KOPT-K1 (cell line): ENCODE data around the gene USP7.

Experiments
- H3K27ac ChIP-seq: fragments of 200-600 bp; sonication (generic); 2 replicates; pipeline ENCODE4 v1.5.1; 2016; ENCODE audit warnings: antibody characterized with exemption, mild to moderate bottlenecking, low read depth, low read length; ENCODE audit not compliant: poor library complexity, severe bottlenecking
- H3K36me3 ChIP-seq: fragments of 200-600 bp; sonication (generic); 2 replicates; pipeline ENCODE4 v1.5.1; 2017; ENCODE audit warnings: antibody characterized with exemption, mild to moderate bottlenecking, low read length, moderate library complexity; ENCODE audit not compliant: insufficient read depth
- H3K9me3 ChIP-seq: fragments of 200-600 bp; sonication (generic); 2 replicates; pipeline ENCODE4 v1.5.1; 2017; ENCODE audit warnings: antibody characterized with exemption, low read length, mild to moderate bottlenecking; ENCODE audit not compliant: insufficient read depth, poor library complexity, severe bottlenecking

USP7 gene

GRCh38 chr16:8912793-8913192 lies 50.9 kb downstream of the USP7 start:
- H3K9me3 ChIP-seq = no peaks in the 10 kb centered on the region
- peak overlapping the region; percentile 72 for H3K27ac ChIP-seq
- peaks cover 93% of the 10 kb centered on the region for H3K36me3 ChIP-seq

GRCh38 chr16:8910811-8911210 lies 52.9 kb downstream of the USP7 start:
- Histone ChIP-seq H3K9me3 (no peaks in the 10 kb centered on the region), H3K36me3 (peaks cover 93% of the 10 kb centered on the region), H3K27ac (peak overlapping the region; percentile 72)

GRCh38 chr16:8908810-8909468 lies 54.8 kb downstream of the USP7 start:
- H3K9me3 ChIP-seq = no peaks in the 10 kb centered on the region
- H3K36me3 ChIP-seq = peaks cover 91% of the 10 kb centered on the region
- peak overlapping the region; percentile 26 for H3K27ac ChIP-seq

GRCh38 chr16:8907096-8907495 lies 56.6 kb downstream of the USP7 start:
- Histone ChIP-seq H3K27ac (no peak overlapping the region), H3K9me3 (no peaks in the 10 kb centered on the region), H3K36me3 (peaks cover 98% of the 10 kb centered on the region)

- Histone ChIP-seq H3K9me3 (no peaks in the 10 kb centered on the region), H3K36me3 (peaks cover 98% of the 10 kb centered on the region), H3K27ac (peak overlapping the region; percentile 3)
Measured at GRCh38 chr16:8905795-8906591, 57.7 kb downstream of the USP7 start.

- H3K27ac ChIP-seq = peak overlapping the region; percentile 3
- no peaks in the 10 kb centered on the region for H3K9me3 ChIP-seq
- H3K36me3 ChIP-seq = peaks cover 98% of the 10 kb centered on the region
Measured at GRCh38 chr16:8905168-8905762, 58.4 kb downstream of the USP7 start.

GRCh38 chr16:8904018-8904430 lies 59.7 kb downstream of the USP7 start:
- peaks cover 98% of the 10 kb centered on the region for H3K36me3 ChIP-seq
- H3K27ac ChIP-seq = no peak overlapping the region
- no peaks in the 10 kb centered on the region for H3K9me3 ChIP-seq

- Histone ChIP-seq H3K36me3 (peaks cover 98% of the 10 kb centered on the region), H3K9me3 (no peaks in the 10 kb centered on the region), H3K27ac (no peak overlapping the region)
Measured at GRCh38 chr16:8903004-8903403, 60.7 kb downstream of the USP7 start.

- Histone ChIP-seq H3K27ac (no peak overlapping the region), H3K9me3 (no peaks in the 10 kb centered on the region), H3K36me3 (peaks cover 98% of the 10 kb centered on the region)
Measured at GRCh38 chr16:8901320-8901861, 62.3 kb downstream of the USP7 start.

GRCh38 chr16:8900343-8900742 lies 63.4 kb downstream of the USP7 start:
- Histone ChIP-seq H3K27ac (no peak overlapping the region), H3K36me3 (peaks cover 98% of the 10 kb centered on the region), H3K9me3 (no peaks in the 10 kb centered on the region)

GRCh38 chr16:8899709-8900317 lies 63.9 kb downstream of the USP7 start:
- Histone ChIP-seq H3K27ac (no peak overlapping the region), H3K36me3 (peaks cover 98% of the 10 kb centered on the region), H3K9me3 (no peaks in the 10 kb centered on the region)

GRCh38 chr16:8898660-8899318 lies 64.9 kb downstream of the USP7 start:
- H3K36me3 ChIP-seq = peaks cover 100% of the 10 kb centered on the region
- no peaks in the 10 kb centered on the region for H3K9me3 ChIP-seq
- H3K27ac ChIP-seq = no peak overlapping the region

GRCh38 chr16:8894736-8895334 lies 68.9 kb downstream of the USP7 start:
- peaks cover 100% of the 10 kb centered on the region for H3K36me3 ChIP-seq
- H3K27ac ChIP-seq = no peak overlapping the region
- H3K9me3 ChIP-seq = no peaks in the 10 kb centered on the region

- H3K27ac ChIP-seq = no peak overlapping the region
- H3K36me3 ChIP-seq = peaks cover 100% of the 10 kb centered on the region
- no peaks in the 10 kb centered on the region for H3K9me3 ChIP-seq
Measured at GRCh38 chr16:8893976-8894690, 69.6 kb downstream of the USP7 start.
